Activated CD8-positive, alpha-beta T cell treated with anti-CD3 and anti-CD28 coated beads, Interleukin-2, amount 10 ng/mL, durations not matched to agents 7 days and 5 days (primary cell): ENCODE measurements around the gene CHKA. TPM values are rescaled to one million over a fixed set of nuclear protein-coding genes. Genes with fewer than 3 reads are reported as not detected.

ENCODE experiments used
- ATAC-seq: fragments of 150-1000 bp; cut with Tn5 transposase; one replicate; pipeline ENCODE4 v1.10.0; 2021; ENCODE audit warnings: moderate library complexity
- CTCF ChIA-PET: fragments of 350-600 bp; sonication (Branson Sonifier 250); formaldehyde crosslinking; loops from one replicate; lab custom pipeline; 2021; ENCODE audit warnings: antibody characterized with exemption; lab: Charles Lee
- POLR2A ChIA-PET: fragments of 350-600 bp; sonication (Branson Sonifier 250); formaldehyde crosslinking; loops from one replicate; lab custom pipeline; 2021; ENCODE audit warnings: antibody characterized with exemption; lab: Charles Lee
- DNase-seq: peaks from one replicate; pipeline ENCODE4 v3.0.0-alpha.2; 2020
- H3K27ac Mint-ChIP-seq: one replicate; pipeline ENCODE4 v1.8.0; 2021; ENCODE audit warnings: mild to moderate bottlenecking, mixed read lengths
- H3K27me3 Mint-ChIP-seq: one replicate; pipeline ENCODE4 v1.8.0; 2021; ENCODE audit warnings: low read depth, mixed read lengths
- H3K36me3 Mint-ChIP-seq: one replicate; pipeline ENCODE4 v1.8.0; 2021; ENCODE audit warnings: low read depth, mixed read lengths
- H3K4me1 Mint-ChIP-seq: one replicate; pipeline ENCODE4 v1.8.0; 2021; ENCODE audit warnings: low read depth, mixed read lengths
- H3K4me3 Mint-ChIP-seq: one replicate; pipeline ENCODE4 v1.8.0; 2021; ENCODE audit warnings: mild to moderate bottlenecking, mixed read lengths
- H3K9me3 Mint-ChIP-seq: one replicate; pipeline ENCODE4 v1.8.0; 2022; ENCODE audit warnings: mixed read lengths; ENCODE audit not compliant: insufficient read depth
- total RNA-seq, 2 experiments: library from RNA; stranded (reverse); gene quantifications; one replicate each; pipeline ENCODE4 v1.2.3, GENCODE V29; 2021

CHKA gene
- total RNA-seq, 2 experiments from 2014 or later, result 14.4 to 14.5 TPM

- Mint-ChIP-seq H3K9me3 (no peaks in the 10 kb centered on the region), H3K27ac (no peak overlapping the region), H3K36me3 (peaks cover 3% of the 10 kb centered on the region), H3K27me3 (no peaks in the 10 kb centered on the region), H3K4me3 (no peak overlapping the region), H3K4me1 (no peaks in the 10 kb centered on the region)
- ChIA-PET POLR2A (no interaction called here), CTCF (no interaction called here)
- DNase-seq (no peak), ATAC-seq (no peak)
Measured at GRCh38 chr11:68153742-68154141, 32.6 kb upstream of the CHKA start.

GRCh38 chr11:68150037-68150436 lies 28.8 kb upstream of the CHKA start:
- no peak overlapping the region for H3K4me3 Mint-ChIP-seq
- ChIA-PET CTCF (no interaction called here), POLR2A (no interaction called here)
- H3K4me1 Mint-ChIP-seq, result peaks cover 1% of the 10 kb centered on the region
- ATAC-seq (no peak), DNase-seq (no peak)
- H3K27ac Mint-ChIP-seq, result no peak overlapping the region
- no peaks in the 10 kb centered on the region for H3K9me3 Mint-ChIP-seq
- no peaks in the 10 kb centered on the region for H3K27me3 Mint-ChIP-seq
- H3K36me3 Mint-ChIP-seq, result no peaks in the 10 kb centered on the region

GRCh38 chr11:68149417-68149816 lies 28.2 kb upstream of the CHKA start:
- no peak for ATAC-seq
- H3K27ac Mint-ChIP-seq, result no peak overlapping the region
- H3K36me3 Mint-ChIP-seq, result no peaks in the 10 kb centered on the region
- POLR2A ChIA-PET, result no interaction called here
- no peaks in the 10 kb centered on the region for H3K27me3 Mint-ChIP-seq
- no peak overlapping the region for H3K4me3 Mint-ChIP-seq
- CTCF ChIA-PET, result no interaction called here
- DNase-seq, result no peak
- no peaks in the 10 kb centered on the region for H3K9me3 Mint-ChIP-seq
- peaks cover 7% of the 10 kb centered on the region for H3K4me1 Mint-ChIP-seq

- H3K27me3 Mint-ChIP-seq, result no peaks in the 10 kb centered on the region
- ATAC-seq, result no peak
- POLR2A ChIA-PET, result no interaction called here
- CTCF ChIA-PET, result no interaction called here
- H3K9me3 Mint-ChIP-seq, result no peaks in the 10 kb centered on the region
- no peaks in the 10 kb centered on the region for H3K36me3 Mint-ChIP-seq
- no peak overlapping the region for H3K27ac Mint-ChIP-seq
- H3K4me1 Mint-ChIP-seq, result peaks cover 9% of the 10 kb centered on the region
- DNase-seq, result no peak
- no peak overlapping the region for H3K4me3 Mint-ChIP-seq
Measured at GRCh38 chr11:68148879-68149278, 27.7 kb upstream of the CHKA start.

- Mint-ChIP-seq H3K27me3 (no peaks in the 10 kb centered on the region), H3K36me3 (no peaks in the 10 kb centered on the region), H3K27ac (no peak overlapping the region), H3K4me3 (no peak overlapping the region), H3K4me1 (peaks cover 10% of the 10 kb centered on the region), H3K9me3 (no peaks in the 10 kb centered on the region)
- ChIA-PET POLR2A (no interaction called here), CTCF (no interaction called here)
- ATAC-seq, result no peak
- DNase-seq, result no peak
Measured at GRCh38 chr11:68148071-68148805, 27.1 kb upstream of the CHKA start.

- Mint-ChIP-seq H3K4me3 (no peak overlapping the region), H3K27ac (no peak overlapping the region)
Measured at GRCh38 chr11:68146704-68147474, 25.7 kb upstream of the CHKA start.

GRCh38 chr11:68146010-68146540 lies 24.9 kb upstream of the CHKA start:
- H3K27me3 Mint-ChIP-seq, result no peaks in the 10 kb centered on the region
- ATAC-seq (no peak), DNase-seq (no peak)
- ChIA-PET POLR2A (no interaction called here), CTCF (interaction anchor here (1.9 kb wide), 1 partner anchor 13 kb away, joined by 4 read pairs; no protein-coding TSS in a partner anchor)
- no peak overlapping the region for H3K4me3 Mint-ChIP-seq
- H3K4me1 Mint-ChIP-seq, result peaks cover 27% of the 10 kb centered on the region
- H3K36me3 Mint-ChIP-seq, result no peaks in the 10 kb centered on the region
- H3K27ac Mint-ChIP-seq, result no peak overlapping the region
- H3K9me3 Mint-ChIP-seq, result no peaks in the 10 kb centered on the region

More at GRCh38 chr11:68146704-68147474, 25.7 kb upstream of the CHKA start:
- POLR2A ChIA-PET, result no interaction called here
- Mint-ChIP-seq H3K9me3 (no peaks in the 10 kb centered on the region), H3K4me1 (peaks cover 23% of the 10 kb centered on the region), H3K36me3 (no peaks in the 10 kb centered on the region), H3K27me3 (no peaks in the 10 kb centered on the region)
- CTCF ChIA-PET, result interaction anchor here (0.6 kb wide), 1 partner anchor 51 kb away, joined by 3 read pairs; no protein-coding TSS in a partner anchor
- ATAC-seq (no peak), DNase-seq (no peak)

- CTCF ChIA-PET, result interaction anchor here (1.9 kb wide), 1 partner anchor 14 kb away, joined by 4 read pairs; no protein-coding TSS in a partner anchor
- no peaks in the 10 kb centered on the region for H3K27me3 Mint-ChIP-seq
- H3K4me3 Mint-ChIP-seq, result no peak overlapping the region
- POLR2A ChIA-PET, result no interaction called here
- no peak for ATAC-seq
- no peaks in the 10 kb centered on the region for H3K9me3 Mint-ChIP-seq
- H3K27ac Mint-ChIP-seq, result no peak overlapping the region
- DNase-seq, result no peak
- H3K4me1 Mint-ChIP-seq, result peaks cover 27% of the 10 kb centered on the region
- no peaks in the 10 kb centered on the region for H3K36me3 Mint-ChIP-seq
Measured at GRCh38 chr11:68145120-68145866, 24.1 kb upstream of the CHKA start.

- H3K4me1 Mint-ChIP-seq, result peaks cover 27% of the 10 kb centered on the region
- POLR2A ChIA-PET, result no interaction called here
- peaks cover 1% of the 10 kb centered on the region for H3K27me3 Mint-ChIP-seq
- H3K4me3 Mint-ChIP-seq, result no peak overlapping the region
- ATAC-seq, result no peak
- no peaks in the 10 kb centered on the region for H3K36me3 Mint-ChIP-seq
- no peaks in the 10 kb centered on the region for H3K9me3 Mint-ChIP-seq
- no peak for DNase-seq
- no peak overlapping the region for H3K27ac Mint-ChIP-seq
- CTCF ChIA-PET, result interaction anchor here (1.6 kb wide), 1 partner anchor 64 kb away, joined by 3 read pairs; no protein-coding TSS in a partner anchor
Measured at GRCh38 chr11:68143310-68143689, 22.1 kb upstream of the CHKA start.

- H3K9me3 Mint-ChIP-seq, result no peaks in the 10 kb centered on the region
- POLR2A ChIA-PET, result no interaction called here
- CTCF ChIA-PET, result interaction anchor here (1.6 kb wide), 1 partner anchor 64 kb away, joined by 3 read pairs; no protein-coding TSS in a partner anchor
- H3K27me3 Mint-ChIP-seq, result peaks cover 1% of the 10 kb centered on the region
- peak overlapping the region; percentile 77 for H3K27ac Mint-ChIP-seq
- no peak for DNase-seq
- no peak for ATAC-seq
- H3K4me1 Mint-ChIP-seq, result peaks cover 27% of the 10 kb centered on the region
- no peak overlapping the region for H3K4me3 Mint-ChIP-seq
- no peaks in the 10 kb centered on the region for H3K36me3 Mint-ChIP-seq
Measured at GRCh38 chr11:68142441-68143309, 21.5 kb upstream of the CHKA start.

GRCh38 chr11:68142028-68142412 lies 20.8 kb upstream of the CHKA start:
- H3K4me3 Mint-ChIP-seq, result peak overlapping the region; percentile 25
- CTCF ChIA-PET, result interaction anchor here (1.6 kb wide), 1 partner anchor 65 kb away, joined by 3 read pairs; no protein-coding TSS in a partner anchor
- H3K36me3 Mint-ChIP-seq, result no peaks in the 10 kb centered on the region

More at GRCh38 chr11:68142028-68142412, 20.8 kb upstream of the CHKA start:
- peak overlapping the region; percentile 77 for H3K27ac Mint-ChIP-seq
- H3K4me1 Mint-ChIP-seq, result peaks cover 27% of the 10 kb centered on the region
- ATAC-seq (peak; percentile 76), DNase-seq (peak; percentile 67)
- H3K9me3 Mint-ChIP-seq, result no peaks in the 10 kb centered on the region
- peaks cover 1% of the 10 kb centered on the region for H3K27me3 Mint-ChIP-seq
- POLR2A ChIA-PET, result no interaction called here
